Heart left ventricle (tissue), 16 donors: ENCODE data around the gene PNPLA1. TPM values are rescaled to one million over a fixed set of nuclear protein-coding genes. Genes with fewer than 3 reads are reported as not detected.

Experiments used
- ATAC-seq, 4 donors: fragments of 200-7000 bp; cut with Tn5 transposase; one replicate each; pipeline ENCODE4 v1.9.1; 2020 to 2022; ENCODE audit warnings: moderate library complexity in 4 of 4, mild to moderate bottlenecking in 3 of 4, moderate number of reproducible peaks in 1 of 4
- DNase-seq, 5 donors: peaks; one replicate each; pipeline ENCODE4 v3.0.0-alpha.2; 2020
- H3K27ac ChIP-seq, 12 donors: fragments of 200-600 bp; sonication (generic) in 4 of 12; one replicate each; pipeline versions ENCODE4 v1.5.0 to v1.8.0; 2016 to 2022; ENCODE audit warnings: mild to moderate bottlenecking in 2 of 12
- H3K27me3 ChIP-seq, 9 donors: fragments of 200-600 bp; sonication (generic) in 2 of 9; one replicate each; pipeline versions ENCODE4 v1.5.1 to v1.8.0; 2016 to 2022; ENCODE audit warnings: mild to moderate bottlenecking in 3 of 9
- H3K36me3 ChIP-seq, 9 donors: fragments of 200-600 bp; sonication (generic) in 2 of 9; one replicate each; pipeline versions ENCODE4 v1.5.0 to v1.8.0; 2018 to 2022; ENCODE audit warnings: mild to moderate bottlenecking in 2 of 9
- H3K4me1 ChIP-seq, 12 donors: fragments of 200-600 bp; sonication (generic) in 4 of 12; one replicate each; pipeline versions ENCODE4 v1.5.0 to v1.8.0; 2016 to 2022; ENCODE audit warnings: mild to moderate bottlenecking in 3 of 12
- H3K4me3 ChIP-seq, 12 donors: fragments of 200-600 bp; sonication (generic) in 4 of 12; one replicate each; pipeline versions ENCODE4 v1.5.0 to v1.8.0; 2017 to 2022; ENCODE audit warnings: mild to moderate bottlenecking in 9 of 12, moderate library complexity in 4 of 12
- H3K9me3 ChIP-seq, 12 donors: fragments of 200-600 bp; sonication (generic) in 4 of 12; one replicate each; pipeline versions ENCODE4 v1.5.0 to v1.8.0; 2016 to 2022; ENCODE audit warnings: mild to moderate bottlenecking in 1 of 12
- POLR2A ChIP-seq, 2 donors: fragments of 450-650 bp; IDR thresholded peaks; one replicate each; pipeline ENCODE4 v1.6.1; 2017; ENCODE audit warnings: antibody characterized with exemption in 2 of 2, mild to moderate bottlenecking in 2 of 2, moderate library complexity in 2 of 2
- WGBS, 4 donors: extraction: QIAGEN DNeasy Blood & Tissue Kit in 2 of 4; methylation state at CpG; one replicate each; pipeline versions ENCODE4 v1.1.5 to v1.1.7; 2013 to 2018; 5-methylcytosine and 5-hydroxymethylcytosine counted together
- intact Hi-C, 10 donors: fragments of 100-400 bp; cut with DNase I; formaldehyde crosslinking; loops; one replicate each; pipeline versions ENCODE4 v1.11.1 to v1.14.2; 2022
- polyA plus RNA-seq, 2 donors: library from polyadenylated mRNA; stranded (reverse); fragments of 200-250 nt; gene quantifications; one replicate each; pipeline ENCODE4 v1.2.3, GENCODE V29; 2013
- total RNA-seq, 9 donors: library from RNA; depleted of rRNA in 2 of 9; stranded (reverse); fragments of >200 nt in 2 of 9; fragmentation: NEBNext Ultra II Directional in 3 of 9; extraction: Animal tissue kit (Norgen Biotek cat#: 25700) in 3 of 9; gene quantifications; one replicate each; pipeline versions ENCODE4 v1.1.0 to v1.2.4, GENCODE V29; 2016 to 2023
- TF ChIP-seq, protein P1 (sequence below), 12 donors: fragments of 200-600 bp; sonication (generic) in 4 of 12; IDR thresholded peaks; one replicate each; pipeline versions ENCODE4 v1.5.0 to v1.8.0; 2018 to 2022; ENCODE audit warnings: antibody characterized with exemption in 12 of 12, mild to moderate bottlenecking in 5 of 12
- donor health status: ischemic (EF 13 %, LVEDD 7.1; RV severe dilation, severe dysfunction).
- donor health status: healthy with polysubstance abuse.
- donor health status: DM: no; HTN: yes; CAD: no.
- donor health status: DM: no; HTN: no; CAD: no.
- donor health status: ischemic (EF 25% LVEDD 6.9; RV normal size, moderate dysfunction).
- donor health status: ischemic (EF 25% LVEDD 5.7; RV mildly dilated, moderate dysfunction).
- donor health status: healthy.
- donor health status: DM: yes; HTN: yes; CAD: no.
- donor health status: ischemic (EF 35%, LVEDD 5.7; RV mildly dilated, moderate dysfunction).
- donor health status: nonischemic (EF 11% LVEDD 7.7; RV severe dilation, severe dysfunction).
- donor health status: DM: yes; HTN: yes; CAD: no.
- donor health status: PGD.
- donor health status: ischemic (EF 29% LVEDD 5.4; RV normal size, mild dysfunction).
- donor health status: nonischemic (EF 23%, LVEDD 6.1; RV moderate dilation, normal function).

PNPLA1 gene
- total and polyA plus RNA-seq, 11 donors = 0.06 to 0.41 TPM; not detected in 9

DNA sequence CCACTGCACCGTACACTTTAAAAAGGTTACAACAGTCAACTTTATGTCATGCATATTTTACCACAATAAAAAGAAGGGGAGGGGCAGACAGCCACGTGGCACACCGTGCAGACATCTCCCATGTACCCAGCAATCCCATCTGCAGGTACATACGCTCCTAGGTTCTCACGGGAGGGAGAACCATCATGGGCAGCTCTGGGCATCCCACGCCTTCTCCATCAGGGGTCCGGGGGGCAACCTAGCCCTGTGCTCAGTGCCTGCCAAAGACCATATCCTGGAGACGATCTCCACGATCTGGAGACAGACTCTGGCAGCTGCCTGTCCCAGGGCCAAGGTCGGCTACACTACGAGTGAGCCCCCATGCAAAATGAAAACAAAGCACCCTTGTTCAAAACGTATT lies 69.3 kb downstream of the PNPLA1 start:
- Histone ChIP-seq H3K27ac (no peak overlapping the region), H3K9me3 (no peaks in the 10 kb centered on the region), H3K36me3 (no peaks in the 10 kb centered on the region), H3K4me3 (no peak overlapping the region), H3K4me1 (peaks cover 0 to 21% (median 12%) of the 10 kb centered on the region in 12 donors), H3K27me3 (peaks cover 0 to 32% (median 10%) of the 10 kb centered on the region in 9 donors)
- ATAC-seq (no peak), DNase-seq (no peak)
- TF ChIP-seq, protein P1, sequence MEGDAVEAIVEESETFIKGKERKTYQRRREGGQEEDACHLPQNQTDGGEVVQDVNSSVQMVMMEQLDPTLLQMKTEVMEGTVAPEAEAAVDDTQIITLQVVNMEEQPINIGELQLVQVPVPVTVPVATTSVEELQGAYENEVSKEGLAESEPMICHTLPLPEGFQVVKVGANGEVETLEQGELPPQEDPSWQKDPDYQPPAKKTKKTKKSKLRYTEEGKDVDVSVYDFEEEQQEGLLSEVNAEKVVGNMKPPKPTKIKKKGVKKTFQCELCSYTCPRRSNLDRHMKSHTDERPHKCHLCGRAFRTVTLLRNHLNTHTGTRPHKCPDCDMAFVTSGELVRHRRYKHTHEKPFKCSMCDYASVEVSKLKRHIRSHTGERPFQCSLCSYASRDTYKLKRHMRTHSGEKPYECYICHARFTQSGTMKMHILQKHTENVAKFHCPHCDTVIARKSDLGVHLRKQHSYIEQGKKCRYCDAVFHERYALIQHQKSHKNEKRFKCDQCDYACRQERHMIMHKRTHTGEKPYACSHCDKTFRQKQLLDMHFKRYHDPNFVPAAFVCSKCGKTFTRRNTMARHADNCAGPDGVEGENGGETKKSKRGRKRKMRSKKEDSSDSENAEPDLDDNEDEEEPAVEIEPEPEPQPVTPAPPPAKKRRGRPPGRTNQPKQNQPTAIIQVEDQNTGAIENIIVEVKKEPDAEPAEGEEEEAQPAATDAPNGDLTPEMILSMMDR (IDR thresholded peaks at IDR 0.05) = no peak
- TF ChIP-seq POLR2A (IDR thresholded peaks at IDR 0.05) = no peak
- intact Hi-C loops = no loop called here
- 83 to 88% (median 84%) methylated on average over 12 of the region's 12 CpGs for WGBS, 4 donors

GRCh38 chr6:36340306-36340617 lies 70.4 kb downstream of the PNPLA1 start:
- 53 to 67% (median 63%) methylated on average over 12 of the region's 12 CpGs for WGBS, 4 donors
- Histone ChIP-seq H3K36me3 (no peaks in the 10 kb centered on the region), H3K9me3 (no peaks in the 10 kb centered on the region), H3K4me3 (no peak overlapping the region), H3K27me3 (peaks cover 0 to 22% (median 5%) of the 10 kb centered on the region in 9 donors), H3K4me1 (peaks cover 0 to 12% (median 5%) of the 10 kb centered on the region in 12 donors), H3K27ac (no peak overlapping the region)
- DNase-seq (no peak), ATAC-seq (no peak)
- intact Hi-C loops = loop anchor here in 4 of 10 donors (2.0 to 5.0 kb wide), 3 partner anchors 19 to 33 kb away; no protein-coding TSS in a partner anchor
- no peak for TF ChIP-seq POLR2A (IDR thresholded peaks at IDR 0.05)
- TF ChIP-seq, protein P1 (IDR thresholded peaks at IDR 0.05) = no peak

DNA sequence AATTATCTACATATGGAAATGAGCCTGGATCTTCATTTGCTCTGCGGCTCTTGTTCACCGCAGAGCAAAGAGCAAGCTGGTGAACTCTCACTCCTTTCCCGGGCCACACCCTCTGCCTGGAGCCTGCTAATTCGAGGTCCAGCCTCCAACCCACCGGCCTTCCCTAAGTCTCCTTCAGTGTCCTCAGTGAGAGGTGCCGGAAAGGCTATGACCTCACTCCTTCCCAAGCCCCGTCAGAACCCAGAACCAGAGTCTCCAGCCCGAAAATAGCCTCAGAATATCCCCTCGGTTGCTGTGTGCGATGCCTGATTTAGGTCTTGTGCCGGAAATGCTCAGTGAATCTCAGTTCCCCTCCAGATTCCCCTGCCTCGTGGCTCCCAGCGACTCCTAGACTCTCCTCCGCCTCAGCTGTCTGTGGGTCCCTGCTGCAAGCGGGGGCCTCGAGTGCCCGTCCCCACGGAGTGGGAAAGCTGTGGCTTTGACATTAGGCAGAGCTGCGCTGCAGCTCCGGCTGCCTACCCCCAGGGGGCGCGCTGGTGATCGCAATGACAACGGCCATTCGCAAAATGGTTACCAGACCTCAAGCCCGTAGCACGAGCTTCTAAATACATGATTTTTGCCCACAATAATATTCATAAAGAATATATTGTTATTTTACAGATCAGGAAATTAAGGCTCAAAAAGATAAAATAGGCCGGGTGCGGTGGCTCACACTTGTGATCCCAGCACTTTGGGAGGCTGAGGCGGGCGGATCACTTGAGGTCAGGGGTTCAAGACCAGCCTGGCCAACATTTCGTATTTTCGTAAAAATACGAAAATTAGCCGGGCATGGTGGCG lies 71.0 kb downstream of the PNPLA1 start:
- WGBS, 4 donors = 19 to 30% (median 22%) methylated on average over 25 to 36 of the region's 36 CpGs
- peaks cover 0 to 20% (median 7%) of the 10 kb centered on the region in 9 donors for H3K27me3 ChIP-seq
- peak overlapping the region in 1 of 12 donors; percentile 10 for H3K27ac ChIP-seq
- peak; percentile 44 to 83 (median 80) for ATAC-seq
- peak; percentile 64 to 92 (median 77) for DNase-seq
- intact Hi-C loops = loop anchor here in 6 of 10 donors (1.0 to 5.0 kb wide), 4 partner anchors 18 to 34 kb away; no protein-coding TSS in a partner anchor
- peak overlapping the region in 7 of 12 donors; percentile 3 to 41 (median 24) for H3K4me3 ChIP-seq
- peaks cover 0 to 12% (median 5%) of the 10 kb centered on the region in 12 donors for H3K4me1 ChIP-seq
- no peaks in the 10 kb centered on the region for H3K36me3 ChIP-seq
- no peak for TF ChIP-seq POLR2A (IDR thresholded peaks at IDR 0.05)
- TF ChIP-seq, protein P1 (IDR thresholded peaks at IDR 0.05) = peak; percentile 90 to 98 (median 97)
- H3K9me3 ChIP-seq = no peaks in the 10 kb centered on the region

- 73 to 93% (median 80%) methylated on average over 5 of the region's 5 CpGs for WGBS, 4 donors
- ATAC-seq = peak in 1 of 4 donors; percentile 55
- Histone ChIP-seq H3K27ac (no peak overlapping the region), H3K9me3 (no peaks in the 10 kb centered on the region), H3K36me3 (no peaks in the 10 kb centered on the region), H3K27me3 (peaks cover 0 to 38% (median 13%) of the 10 kb centered on the region in 9 donors), H3K4me3 (no peak overlapping the region), H3K4me1 (peaks cover 0 to 12% (median 5%) of the 10 kb centered on the region in 12 donors)
- TF ChIP-seq POLR2A (IDR thresholded peaks at IDR 0.05) = no peak
- TF ChIP-seq, protein P1 (IDR thresholded peaks at IDR 0.05) = no peak
- intact Hi-C loops = loop anchor here in 1 of 10 donors (5.0 kb wide), 1 partner anchor 36 kb away; no protein-coding TSS in a partner anchor
- no peak for DNase-seq
Measured at GRCh38 chr6:36343109-36343680, 73.3 kb downstream of the PNPLA1 start.
